Retina (tissue), 1 donor: Measurements from ENCODE around the gene CBFA2T2.
"Not testable (repeated sequence)": the region's sequence is repeated elsewhere in the genome, so short reads cannot be mapped to it uniquely, and the experiment has no call there.

Source experiments
- DNase-seq: peaks from one replicate; pipeline ENCODE4 v3.0.0-alpha.2; 2016

CBFA2T2 gene

DNA sequence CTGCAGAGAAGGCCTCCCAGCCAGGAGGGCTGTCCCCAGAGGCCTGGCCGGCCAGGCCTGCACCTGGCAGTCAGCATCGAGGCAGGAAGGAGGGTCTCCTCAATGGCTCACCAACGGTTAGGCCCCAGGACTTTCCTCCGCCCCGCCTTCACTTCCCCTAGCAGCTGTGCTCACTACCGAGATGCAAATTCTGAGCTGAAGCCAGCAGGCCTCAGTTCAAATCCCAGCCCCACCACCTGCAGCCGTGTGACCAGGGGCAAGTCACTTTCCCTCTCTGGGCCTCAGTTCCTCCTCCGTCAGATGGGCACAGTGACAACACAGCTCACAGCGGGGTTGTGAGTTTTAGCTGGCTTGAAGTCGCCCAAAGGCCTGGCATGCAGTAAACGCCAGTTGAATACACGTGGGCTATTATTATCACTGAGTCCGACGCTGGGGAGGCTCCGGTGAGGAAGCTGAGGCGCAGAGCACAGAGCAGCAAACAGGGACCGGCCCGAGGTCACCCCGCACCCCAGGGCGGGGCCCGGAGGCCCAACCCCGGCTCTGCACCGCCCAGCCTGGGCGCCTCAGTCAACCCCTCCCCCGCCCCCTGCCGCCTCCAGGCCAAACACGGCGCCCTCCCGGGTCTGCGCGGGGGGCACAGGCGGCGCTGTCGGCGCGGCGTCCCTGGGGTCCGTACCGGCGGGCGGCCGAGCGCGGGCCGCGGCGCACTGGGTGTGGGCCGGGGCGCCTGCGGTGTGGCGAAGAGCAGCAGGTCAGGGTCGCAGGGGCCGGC lies 195.6 kb downstream of the CBFA2T2 start:
- no peak for DNase-seq

DNA sequence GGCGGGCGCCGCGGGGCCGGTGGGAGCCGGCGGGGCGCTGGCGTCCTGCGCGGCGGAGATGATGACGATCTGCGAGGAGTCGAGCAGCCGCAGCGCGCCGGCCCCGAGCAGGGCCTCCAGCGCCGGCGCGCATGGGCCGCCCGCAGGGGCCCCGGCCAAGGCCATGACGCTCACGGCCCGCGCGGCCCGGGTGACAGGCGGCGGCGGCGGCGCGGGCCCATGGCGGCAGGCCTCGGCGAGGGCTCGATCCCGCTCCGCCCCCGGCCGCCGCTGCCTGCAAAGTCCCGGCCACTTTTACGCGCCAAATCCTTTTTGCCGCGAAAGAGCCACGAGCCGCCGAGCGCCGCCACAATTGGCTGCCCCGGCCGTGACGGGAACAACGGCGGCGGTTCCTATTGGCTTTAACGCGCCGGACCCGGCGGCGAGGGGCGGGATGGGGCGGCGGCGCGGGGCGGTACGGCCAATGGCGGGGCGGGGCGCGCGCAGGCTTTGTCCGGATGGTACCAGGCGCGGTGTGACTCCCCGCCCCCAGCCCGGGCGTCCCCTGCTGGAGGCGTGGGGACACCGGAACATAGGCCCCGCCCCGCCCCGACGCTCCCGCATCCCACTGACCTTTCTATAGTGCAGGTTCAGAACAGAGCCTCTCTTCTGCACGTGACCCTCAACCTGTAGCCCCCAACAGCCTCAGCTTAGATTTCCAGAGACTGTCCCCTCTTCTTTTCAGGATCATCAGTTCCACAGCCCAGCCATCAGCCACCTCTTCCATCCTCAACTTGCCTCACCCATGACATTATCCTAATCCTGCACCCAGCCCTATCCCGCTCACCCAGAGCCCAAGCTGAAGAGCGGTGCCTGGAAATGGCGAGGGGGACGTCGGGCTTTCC lies 196.4 kb downstream of the CBFA2T2 start, which contains the start of gene E2F1:
Gene E2F1, minus strand, starts transcription at position 286 of the 884 bp plus-strand sequence. Its CDS starts 121 bp downstream, at position 165.
- DNase-seq: peak; percentile 86

- DNase-seq: no peak
These were observed 197.1 kb downstream of the CBFA2T2 start for GRCh38 chr20:33686984-33687366.

- no peak for DNase-seq
These were observed 197.5 kb downstream of the CBFA2T2 start for GRCh38 chr20:33687370-33687915.

DNA sequence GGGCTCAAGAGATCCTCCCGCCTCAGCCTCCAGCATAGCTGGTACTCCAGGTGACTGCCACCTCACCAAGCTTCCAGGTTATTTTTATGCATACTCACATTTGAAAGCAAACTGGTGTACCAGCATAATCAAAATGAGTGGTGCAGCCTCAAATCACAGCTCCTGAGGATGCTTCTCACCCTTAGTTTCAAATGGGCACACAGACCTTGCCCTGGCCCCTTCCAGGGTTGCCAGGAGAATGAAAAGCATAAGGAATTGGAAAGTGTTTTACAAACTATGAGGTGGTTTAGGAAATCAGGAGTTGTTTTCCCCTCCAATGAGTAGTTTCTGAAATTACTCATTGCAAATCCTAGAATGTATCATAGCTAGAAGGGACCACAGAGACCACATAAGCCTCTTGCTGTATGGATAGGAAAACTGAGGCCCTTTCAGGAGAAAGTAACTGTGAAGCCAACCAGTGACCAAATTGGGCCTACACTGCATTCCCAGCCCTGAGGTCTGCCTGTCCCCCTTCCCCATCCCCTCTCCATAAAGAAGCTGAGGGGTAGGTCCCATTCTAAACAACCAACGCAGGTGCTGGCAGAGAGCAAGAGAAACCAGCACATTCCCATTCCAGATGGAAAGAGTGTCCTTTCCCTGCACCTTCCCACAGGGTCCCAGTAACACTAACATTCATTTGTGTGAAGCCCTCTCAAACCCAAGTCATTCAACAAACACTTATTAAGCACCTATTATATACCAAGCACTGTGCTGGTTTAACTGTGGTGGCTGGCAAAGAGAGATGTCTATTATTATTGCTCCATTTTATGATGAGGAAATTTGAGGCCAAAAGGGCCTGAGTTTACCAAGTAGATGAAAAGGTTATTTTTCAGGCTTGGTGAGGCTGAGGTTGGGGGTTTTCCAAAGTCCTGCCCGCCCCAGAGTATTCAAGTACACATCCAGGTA lies 198.4 kb downstream of the CBFA2T2 start:
- DNase-seq: no peak

DNA sequence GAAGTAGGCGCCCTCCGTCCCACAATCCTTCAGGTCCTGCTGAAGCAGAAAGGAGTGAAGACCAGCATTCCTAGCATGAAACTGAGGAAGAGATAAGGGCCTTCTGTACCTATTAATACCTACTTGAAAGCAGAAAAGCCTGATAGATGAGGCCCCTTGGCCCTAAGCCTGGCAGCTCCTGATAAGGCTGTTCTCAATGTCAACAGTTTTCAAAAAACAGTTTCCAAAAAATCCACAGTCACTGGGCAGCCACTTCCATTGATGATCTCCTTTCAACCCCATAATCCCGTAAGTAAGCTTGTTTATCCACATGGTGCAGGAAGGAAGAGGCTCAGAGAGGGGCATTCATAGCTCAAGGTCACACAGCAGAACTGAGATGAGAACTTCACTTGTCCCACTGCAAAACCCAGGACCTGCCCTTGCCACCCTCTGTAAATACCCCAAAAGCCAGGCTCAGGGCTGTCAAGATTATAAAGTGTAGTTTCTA lies 199.1 kb downstream of the CBFA2T2 start:
- DNase-seq: no peak

- no peak for DNase-seq
These were observed 199.6 kb downstream of the CBFA2T2 start for GRCh38 chr20:33689493-33689892.

- no peak for DNase-seq
These were observed 200.1 kb downstream of the CBFA2T2 start for GRCh38 chr20:33689973-33690372.

DNA sequence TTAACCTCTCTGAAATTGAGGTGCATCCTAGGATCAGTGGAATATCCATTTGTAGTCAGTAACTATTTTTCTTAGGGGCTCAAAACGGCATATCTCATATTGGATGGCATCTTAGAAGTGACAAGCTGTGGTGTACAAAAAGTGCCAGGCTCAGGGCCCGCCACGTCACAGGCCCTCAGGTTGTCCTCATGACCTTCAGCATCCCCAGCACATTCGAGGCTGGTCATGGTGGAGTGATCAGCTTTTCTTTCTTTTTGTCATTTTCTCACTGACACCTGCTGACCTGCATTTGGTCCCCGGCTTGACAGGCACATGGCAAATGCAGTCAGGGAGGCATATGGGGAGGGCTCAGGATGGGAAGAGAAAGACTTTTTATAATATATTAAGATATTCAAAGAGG lies 203.4 kb downstream of the CBFA2T2 start:
- no peak for DNase-seq

GRCh38 chr20:33693741-33694638 lies 204.1 kb downstream of the CBFA2T2 start:
- DNase-seq: peak; percentile 82

GRCh38 chr20:33694639-33695012 lies 204.7 kb downstream of the CBFA2T2 start:
- DNase-seq: no peak

DNA sequence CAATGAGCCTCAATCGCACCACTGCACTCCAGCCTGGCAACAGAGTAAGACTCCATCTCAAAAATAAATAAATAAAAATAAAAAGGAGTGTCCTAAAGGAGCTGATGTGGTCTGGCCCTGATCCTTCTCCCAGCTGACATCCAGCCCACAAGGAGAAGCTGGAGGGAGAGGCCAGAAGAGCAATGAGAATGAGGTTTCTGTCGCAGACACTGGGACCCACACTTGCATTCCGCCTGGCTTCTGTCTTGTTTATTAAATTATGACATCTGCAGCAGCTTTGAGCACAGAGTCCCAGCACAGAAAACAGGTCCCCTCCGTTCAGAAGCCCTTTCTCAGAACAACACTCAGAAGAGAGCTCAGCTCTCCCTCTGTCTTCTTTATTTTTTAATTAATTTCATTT lies 206.6 kb downstream of the CBFA2T2 start:
- DNase-seq: no peak

- DNase-seq: no peak
These were observed 207.2 kb downstream of the CBFA2T2 start for GRCh38 chr20:33697129-33697528.

GRCh38 chr20:33698966-33699365 lies 209.1 kb downstream of the CBFA2T2 start:
- DNase-seq: not testable (repeated sequence)
